DMS53 treated with DMSO at 0.1 percent for 48 hours (cell line): ENCODE results near the gene CDKN1B.

Experiments used
- DNase-seq: peaks from one replicate; lab custom pipeline; 2025; ENCODE audit not compliant: unreplicated experiment; lab: John Stamatoyannopoulos, UW

Gene CDKN1B

DNA sequence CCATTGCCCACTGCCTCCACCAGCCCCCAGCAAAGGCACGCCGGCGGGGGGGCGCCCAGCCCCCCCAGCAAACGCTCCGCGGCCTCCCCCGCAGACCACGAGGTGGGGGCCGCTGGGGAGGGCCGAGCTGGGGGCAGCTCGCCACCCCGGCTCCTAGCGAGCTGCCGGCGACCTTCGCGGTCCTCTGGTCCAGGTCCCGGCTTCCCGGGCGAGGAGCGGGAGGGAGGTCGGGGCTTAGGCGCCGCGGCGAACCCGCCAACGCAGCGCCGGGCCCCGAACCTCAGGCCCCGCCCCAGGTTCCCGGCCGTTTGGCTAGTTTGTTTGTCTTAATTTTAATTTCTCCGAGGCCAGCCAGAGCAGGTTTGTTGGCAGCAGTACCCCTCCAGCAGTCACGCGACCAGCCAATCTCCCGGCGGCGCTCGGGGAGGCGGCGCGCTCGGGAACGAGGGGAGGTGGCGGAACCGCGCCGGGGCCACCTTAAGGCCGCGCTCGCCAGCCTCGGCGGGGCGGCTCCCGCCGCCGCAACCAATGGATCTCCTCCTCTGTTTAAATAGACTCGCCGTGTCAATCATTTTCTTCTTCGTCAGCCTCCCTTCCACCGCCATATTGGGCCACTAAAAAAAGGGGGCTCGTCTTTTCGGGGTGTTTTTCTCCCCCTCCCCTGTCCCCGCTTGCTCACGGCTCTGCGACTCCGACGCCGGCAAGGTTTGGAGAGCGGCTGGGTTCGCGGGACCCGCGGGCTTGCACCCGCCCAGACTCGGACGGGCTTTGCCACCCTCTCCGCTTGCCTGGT is at the start of gene CDKN1B:
CDKN1B (plus strand) TSS at position 576 of the 793 bp plus-strand sequence. CDS start 472 bp downstream, outside the sequence.
- DNase-seq: peak; percentile 97

DNA sequence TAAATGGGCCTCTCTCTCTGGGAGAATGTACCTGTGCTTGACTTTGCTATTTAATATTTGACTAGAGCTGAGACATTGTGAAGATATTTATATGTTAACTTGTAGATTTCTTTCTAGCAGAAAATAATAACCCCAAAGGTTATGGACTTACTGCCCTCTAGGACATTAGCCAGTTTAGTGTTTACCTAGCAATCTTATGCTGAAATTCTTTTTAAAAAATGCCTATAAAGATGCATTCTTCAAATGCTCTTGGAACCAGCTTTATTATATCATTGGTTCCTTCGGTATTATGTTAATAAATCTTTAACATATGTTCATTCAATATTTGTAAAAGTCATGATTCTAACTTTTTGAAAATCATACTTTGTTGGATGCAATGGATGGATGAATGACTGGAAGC is 49.2 kb upstream of the CDKN1B start:
- no peak for DNase-seq

GRCh38 chr12:12669020-12669419 is 48.1 kb upstream of the CDKN1B start:
- no peak for DNase-seq

- no peak for DNase-seq
These were observed 45.1 kb upstream of the CDKN1B start for GRCh38 chr12:12671850-12672660.

- no peak for DNase-seq
These were observed 43.9 kb upstream of the CDKN1B start for GRCh38 chr12:12673296-12673695.

GRCh38 chr12:12676605-12677004 is 40.6 kb upstream of the CDKN1B start:
- no peak for DNase-seq

GRCh38 chr12:12681061-12681765 is 36.0 kb upstream of the CDKN1B start:
- DNase-seq: no peak

- no peak for DNase-seq
These were observed 34.9 kb upstream of the CDKN1B start for GRCh38 chr12:12682284-12682683.

- no peak for DNase-seq
These were observed 34.0 kb upstream of the CDKN1B start for GRCh38 chr12:12683136-12683697.

DNA sequence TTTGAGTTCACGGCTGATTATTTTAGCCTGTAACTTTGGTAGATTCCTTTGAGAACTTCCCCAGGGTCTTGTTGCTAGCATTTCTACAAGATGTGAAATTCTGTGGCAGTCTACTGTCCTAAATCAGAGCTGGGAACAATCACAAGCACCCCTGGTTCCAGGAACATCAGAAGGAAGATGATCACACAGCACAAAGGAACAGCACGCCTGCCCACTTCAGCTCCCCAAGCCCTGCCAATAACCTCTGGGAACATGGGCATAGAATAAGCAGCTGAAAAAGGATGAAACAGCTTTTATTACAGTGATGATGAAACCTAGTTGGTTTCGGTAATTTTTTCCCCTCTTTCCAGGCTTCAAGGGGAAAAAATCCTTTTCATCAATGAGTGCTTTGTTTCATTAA is 33.4 kb upstream of the CDKN1B start:
- DNase-seq: no peak

GRCh38 chr12:12684375-12685106 is 32.6 kb upstream of the CDKN1B start:
- DNase-seq: no peak

DNA sequence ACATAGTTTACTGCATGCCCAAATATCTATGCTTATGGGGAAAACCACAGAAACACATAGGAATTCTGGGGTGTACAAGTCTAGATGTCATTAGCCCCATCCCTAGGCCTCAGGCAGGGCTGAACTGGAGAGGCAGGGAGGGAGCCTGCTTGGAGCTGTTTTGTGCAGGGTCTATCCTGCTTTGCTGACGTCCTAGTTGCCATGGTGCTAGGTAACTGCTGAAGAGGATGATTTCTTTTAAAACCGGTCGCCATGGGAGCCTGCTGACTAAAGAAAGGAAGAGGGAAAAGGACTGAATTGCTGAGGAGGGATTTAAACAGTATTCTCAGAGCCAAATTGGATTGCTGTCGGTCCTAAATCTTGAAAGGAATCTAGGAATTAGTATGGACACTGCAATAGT is 31.9 kb upstream of the CDKN1B start:
- DNase-seq: no peak

GRCh38 chr12:12686472-12686871 is 30.7 kb upstream of the CDKN1B start:
- DNase-seq: no peak

DNA sequence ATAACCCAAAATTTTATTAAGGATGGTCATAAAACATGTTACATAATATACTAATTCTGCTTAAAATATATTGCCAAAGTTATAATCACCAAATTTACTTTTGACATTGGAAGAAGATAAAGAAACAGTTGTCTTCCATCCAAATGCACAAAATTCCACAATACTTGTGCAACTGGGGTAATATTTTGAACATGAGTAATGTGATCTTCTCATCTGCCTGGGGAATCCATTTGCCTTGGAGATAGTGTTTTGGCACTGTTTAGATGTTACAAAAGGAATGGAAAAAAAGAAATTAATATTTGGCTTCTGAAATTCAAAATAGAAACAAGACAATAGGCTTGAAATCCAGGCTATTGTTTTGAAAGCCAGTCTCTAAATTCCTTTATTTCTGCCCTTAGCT is 30.2 kb upstream of the CDKN1B start:
- DNase-seq: no peak

DNA sequence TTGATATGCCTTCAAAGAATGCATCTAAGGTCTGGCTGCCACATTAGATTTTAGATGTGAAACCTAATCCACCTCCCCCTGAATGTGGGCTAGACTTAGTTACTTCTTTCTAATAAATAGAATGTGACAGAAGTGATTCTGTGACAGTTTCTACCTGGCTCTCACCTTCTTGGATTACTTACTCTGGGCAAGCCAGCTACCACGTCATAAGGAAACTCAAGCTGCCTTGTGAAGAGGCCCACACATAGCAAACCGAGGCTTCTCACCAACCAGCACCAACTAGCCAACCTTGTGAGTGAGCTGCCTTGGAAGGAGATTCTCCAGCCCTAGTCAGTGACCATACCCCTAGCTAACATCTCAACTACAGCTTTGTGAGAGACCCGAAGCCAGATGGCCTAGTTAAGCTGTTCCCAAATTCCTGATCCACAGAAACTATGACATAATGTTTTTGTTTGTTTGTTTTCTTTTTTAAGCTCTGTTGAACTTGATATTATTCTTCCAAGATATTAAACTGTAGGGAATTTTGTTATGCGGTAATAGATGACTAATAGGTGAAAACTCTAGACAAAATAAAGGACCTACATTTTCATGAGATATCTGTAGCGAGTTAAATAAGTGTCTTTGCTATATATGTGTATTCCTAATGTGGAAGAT is 27.4 kb upstream of the CDKN1B start:
- no peak for DNase-seq

DNA sequence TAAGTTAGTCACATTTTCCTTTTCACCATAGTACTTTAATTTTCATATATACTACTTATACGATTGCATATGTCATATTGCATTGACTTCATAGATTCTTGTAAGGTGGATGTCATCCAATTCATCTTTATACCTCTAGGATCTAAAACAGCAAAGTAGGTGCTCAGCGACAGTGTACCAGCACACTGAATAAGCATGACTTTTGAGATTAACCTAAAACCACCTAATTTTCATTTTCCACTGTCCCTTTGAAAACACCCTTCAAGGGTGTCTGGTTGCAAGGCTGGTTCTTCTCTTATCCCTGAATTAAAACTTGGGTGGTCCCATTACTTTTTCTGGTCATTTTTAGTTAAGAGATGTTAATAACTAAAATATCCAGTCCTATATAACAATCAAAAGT is 25.6 kb upstream of the CDKN1B start:
- no peak for DNase-seq

GRCh38 chr12:12693111-12693671 is 24.0 kb upstream of the CDKN1B start:
- DNase-seq: no peak

- DNase-seq: peak; percentile 97
These were observed 20.4 kb upstream of the CDKN1B start for GRCh38 chr12:12696562-12697383.

DNA sequence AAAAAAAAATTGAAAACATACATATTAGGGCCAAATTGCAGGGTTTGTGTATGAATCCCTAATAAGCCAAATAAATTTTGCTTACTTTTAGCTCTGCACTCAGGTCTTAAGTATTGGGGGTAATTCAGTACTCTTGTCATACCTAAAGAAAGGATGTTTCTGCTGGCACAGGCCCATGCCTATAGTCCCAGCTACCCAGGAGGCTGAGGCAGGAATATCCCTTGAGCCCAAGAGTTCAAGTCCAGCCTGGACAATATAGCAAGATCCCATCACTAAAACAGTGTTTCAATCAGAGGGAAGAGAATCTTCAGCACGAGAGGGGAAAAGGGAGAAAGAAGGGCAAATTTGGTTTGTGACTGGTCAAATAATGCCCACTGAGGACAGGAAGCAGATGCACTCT is 17.8 kb upstream of the CDKN1B start:
- no peak for DNase-seq
